H1 (cell line): ENCODE measurements around the gene VIPR1. TPM values are rescaled to one million over a fixed set of nuclear protein-coding genes. Genes with fewer than 3 reads are reported as not detected.

Experiments
- CTCF ChIA-PET: fragments of 300-600 bp; sonication (Branson Sonifier 250); formaldehyde crosslinking; loops from one replicate; lab custom pipeline; 2021; ENCODE audit not compliant: partially characterized antibody; lab: Charles Lee
- POLR2A ChIA-PET: fragments of 300-600 bp; sonication (Branson Sonifier 250); formaldehyde crosslinking; loops from one replicate; lab custom pipeline; 2021; ENCODE audit warnings: inconsistent platforms; ENCODE audit not compliant: partially characterized antibody; lab: Charles Lee
- DNase-seq, 2 experiments: peaks; one replicate each; pipeline versions ENCODE4 v3.0.0 to v3.0.0-alpha.2; 2010 to 2022; ENCODE audit warnings: low spot score in 2 of 2, low read depth in 1 of 2, mixed read lengths in 1 of 2
- FAIRE-seq: peaks from 2 replicates; lab custom pipeline; 2011; peaks lifted over from hg19 to GRCh38; lab: Jason Lieb, UNC
- H2AFZ ChIP-seq: 2 replicates; pipeline ENCODE4 v1.8.1; 2012; ENCODE audit warnings: low read length, inconsistent platforms
- H2AK5ac ChIP-seq: 2 replicates; pipeline ENCODE4 v1.6.1; 2013; ENCODE audit warnings: low read depth, low read length
- H2BK120ac ChIP-seq: replicated peaks from 2 replicates; pipeline ENCODE3; 2013; ENCODE audit warnings: low read depth, low read length, inconsistent platforms
- H2BK12ac ChIP-seq: 2 replicates; pipeline ENCODE4 v1.6.1; 2013; ENCODE audit warnings: low read depth, low read length
- H2BK15ac ChIP-seq: 2 replicates; pipeline ENCODE4 v1.6.1; 2013; ENCODE audit warnings: low read length
- H2BK20ac ChIP-seq: 2 replicates; pipeline ENCODE4 v1.6.1; 2013; ENCODE audit warnings: low read length
- H2BK5ac ChIP-seq: 2 replicates; pipeline ENCODE4 v1.6.1; 2013; ENCODE audit warnings: low read depth, low read length
- H3K14ac ChIP-seq: 2 replicates; pipeline ENCODE4 v1.6.1; 2013; ENCODE audit warnings: inconsistent platforms; ENCODE audit not compliant: insufficient read length
- H3K18ac ChIP-seq: 2 replicates; pipeline ENCODE4 v1.6.1; 2013; ENCODE audit warnings: low read length; ENCODE audit errors: extremely low read depth
- H3K23ac ChIP-seq: 2 replicates; pipeline ENCODE4 v1.6.1; 2013; ENCODE audit warnings: inconsistent platforms; ENCODE audit not compliant: insufficient read length
- H3K23me2 ChIP-seq: 2 replicates; pipeline ENCODE4 v1.6.1; 2013; ENCODE audit warnings: low read depth, low read length
- H3K27ac ChIP-seq: 2 replicates; pipeline ENCODE4 v1.6.1; 2011; ENCODE audit warnings: low read depth, low read length, inconsistent platforms
- H3K27me3 ChIP-seq, 4 experiments: replicated peaks in 1 of 4; 1 replicate in 1 of 4; 2 replicates in 3 of 4; pipeline versions ENCODE4 v1.6.1 to v1.8.1; 2011 to 2013; ENCODE audit warnings: low read length in 3 of 4, mild to moderate bottlenecking in 3 of 4, inconsistent platforms in 2 of 4, mixed read lengths in 2 of 4, moderate library complexity in 1 of 4; ENCODE audit not compliant: control insufficient read depth in 3 of 4, insufficient read depth in 3 of 4; ENCODE audit errors: extremely low read depth in 1 of 4
- H3K36me3 ChIP-seq, 4 experiments: 2 replicates each; pipeline versions ENCODE4 v1.6.1 to v1.8.1; 2011 to 2013; ENCODE audit warnings: mild to moderate bottlenecking in 4 of 4, low read length in 3 of 4, moderate library complexity in 2 of 4, control low read depth in 1 of 4, inconsistent platforms in 1 of 4; ENCODE audit not compliant: insufficient read depth in 4 of 4, control insufficient read depth in 2 of 4
- H3K4ac ChIP-seq: replicated peaks from 2 replicates; pipeline ENCODE3; 2013; ENCODE audit warnings: low read length, low read depth, mixed read lengths, inconsistent platforms; ENCODE audit not compliant: insufficient read length
- H3K4me1 ChIP-seq, 4 experiments: replicated peaks in 1 of 4; 1 replicate in 1 of 4; 2 replicates in 3 of 4; pipeline versions ENCODE4 v1.6.1 to v1.8.1; 2011 to 2013; ENCODE audit warnings: low read length in 3 of 4, inconsistent platforms in 2 of 4, mixed read lengths in 1 of 4; ENCODE audit not compliant: insufficient read depth in 4 of 4, control insufficient read depth in 3 of 4
- H3K4me2 ChIP-seq, 2 experiments: 2 replicates each; pipeline versions ENCODE4 v1.6.1 to v1.8.1; 2011 to 2013; ENCODE audit warnings: low read depth in 2 of 2, low read length in 2 of 2, control low read depth in 1 of 2, inconsistent platforms in 1 of 2, mild to moderate bottlenecking in 1 of 2; ENCODE audit not compliant: insufficient read depth in 1 of 2
- H3K4me3 ChIP-seq, 4 experiments: fragments of 200-600, 300-600 bp in 1 of 4; sonication (generic), shearing (Covaris generic), sonication (Bioruptor Twin) in 1 of 4; 2 replicates each; pipeline versions ENCODE4 v1.5.1 to v1.8.1; 2011 to 2016; ENCODE audit warnings: low read length in 4 of 4, low read depth in 3 of 4, control low read depth in 2 of 4, inconsistent platforms in 2 of 4, mild to moderate bottlenecking in 2 of 4, mixed read lengths in 1 of 4, moderate library complexity in 1 of 4; ENCODE audit not compliant: insufficient read depth in 2 of 4; ENCODE audit errors: extremely low read depth in 1 of 4
- H3K56ac ChIP-seq: replicated peaks from 2 replicates; pipeline ENCODE3; 2013; ENCODE audit warnings: low read depth, mild to moderate bottlenecking, mixed read lengths, low read length, inconsistent platforms; ENCODE audit not compliant: insufficient read length
- H3K79me1 ChIP-seq: 2 replicates; pipeline ENCODE4 v1.6.1; 2013; ENCODE audit warnings: low read depth, low read length, control low read depth
- H3K79me2 ChIP-seq, 2 experiments: 2 replicates each; pipeline versions ENCODE4 v1.6.1 to v1.8.1; 2012 to 2013; ENCODE audit warnings: low read length in 2 of 2, mild to moderate bottlenecking in 2 of 2, inconsistent platforms in 1 of 2; ENCODE audit not compliant: insufficient read depth in 2 of 2, control insufficient read depth in 1 of 2
- H3K9ac ChIP-seq, 4 experiments: replicated peaks in 1 of 4; 1 replicate in 1 of 4; 2 replicates in 3 of 4; pipeline versions ENCODE4 v1.6.1 to v1.8.1; 2011 to 2013; ENCODE audit warnings: low read depth in 3 of 4, low read length in 3 of 4, control low read depth in 2 of 4, mild to moderate bottlenecking in 2 of 4, moderate library complexity in 2 of 4, inconsistent platforms in 1 of 4; ENCODE audit errors: extremely low read depth in 1 of 4
- H3K9me3 ChIP-seq, 2 experiments: 2 replicates each; pipeline versions ENCODE4 v1.6.1 to v1.8.1; 2012 to 2013; ENCODE audit warnings: mild to moderate bottlenecking in 2 of 2, moderate library complexity in 2 of 2, control low read depth in 1 of 2, inconsistent platforms in 1 of 2, low read depth in 1 of 2, low read length in 1 of 2, mixed read lengths in 1 of 2; ENCODE audit not compliant: insufficient read depth in 2 of 2
- H4K20me1 ChIP-seq, 2 experiments: replicated peaks in 1 of 2; 2 replicates each; pipeline versions ENCODE3 to v1.8.1; 2011 to 2013; ENCODE audit warnings: inconsistent platforms in 2 of 2, low read length in 2 of 2, mild to moderate bottlenecking in 1 of 2; ENCODE audit not compliant: insufficient read depth in 2 of 2, control insufficient read depth in 1 of 2
- H4K5ac ChIP-seq: 2 replicates; pipeline ENCODE4 v1.6.1; 2013; ENCODE audit warnings: low read length, low read depth, mixed read lengths, inconsistent platforms; ENCODE audit not compliant: insufficient read length
- H4K8ac ChIP-seq: 2 replicates; pipeline ENCODE4 v1.8.0; 2013; ENCODE audit warnings: mild to moderate bottlenecking, moderate library complexity, low read length, inconsistent platforms; ENCODE audit not compliant: insufficient read depth; ENCODE audit errors: extremely low read depth
- H4K91ac ChIP-seq: replicated peaks from 2 replicates; pipeline ENCODE3; 2013; ENCODE audit warnings: low read length, mixed read lengths, inconsistent platforms; ENCODE audit not compliant: insufficient read length
- ASH2L ChIP-seq: fragments of 200-600, 300-600 bp; sonication (generic); IDR thresholded peaks from one replicate; pipeline ENCODE4 v1.7.1; 2017; ENCODE audit warnings: low read length
- CBX8 ChIP-seq: fragments of 300-800, 300-1000 bp; sonication (generic); IDR thresholded peaks from 2 replicates; pipeline ENCODE4 v1.7.1; 2016; ENCODE audit warnings: low read depth, low read length, borderline replicate concordance
- CREB1 ChIP-seq: IDR thresholded peaks from 2 replicates; pipeline ENCODE4 v1.6.1; 2012; ENCODE audit warnings: inconsistent platforms
- KDM1A ChIP-seq: fragments of 200-600, 300-600 bp; sonication (generic); IDR thresholded peaks from 2 replicates; pipeline ENCODE4 v1.7.1; 2016; ENCODE audit warnings: mild to moderate bottlenecking, low read length, borderline replicate concordance
- PHF8 ChIP-seq: fragments of 200-600 bp; sonication (generic); conservative IDR thresholded peaks from 2 replicates; pipeline ENCODE4 v1.7.1; 2012; ENCODE audit warnings: low read depth, mild to moderate bottlenecking, inconsistent platforms, low read length, moderate library complexity
- POU5F1 ChIP-seq: IDR thresholded peaks from 2 replicates; pipeline ENCODE4 v1.6.1; 2011; ENCODE audit warnings: low read depth, mild to moderate bottlenecking, low read length, moderate library complexity
- RBBP5 ChIP-seq: IDR thresholded peaks from 2 replicates; pipeline ENCODE4 v1.7.1; 2012; ENCODE audit warnings: low read depth, mild to moderate bottlenecking, inconsistent platforms, low read length, moderate library complexity, borderline replicate concordance
- TBP ChIP-seq: IDR thresholded peaks from 2 replicates; pipeline ENCODE4 v1.6.1; 2011; ENCODE audit warnings: low read depth, low read length, improper control_type of control experiment
- WGBS, 2 experiments: shearing (Covaris generic) in 1 of 2; methylation state at CpG; one replicate each; pipeline versions ENCODE4 v1.1.6 to v1.1.7; 2013 to 2015; ENCODE audit warnings: low lambda C conversion rate in 2 of 2, mixed read lengths in 2 of 2, inconsistent platforms in 1 of 2, low coverage in 1 of 2, missing lambda C conversion rate in 1 of 2; ENCODE audit not compliant: insufficient replicate concordance in 2 of 2, insufficient coverage in 1 of 2, insufficient read length in 1 of 2; ENCODE audit errors: extremely low coverage in 1 of 2, missing lambda C conversion rate in 1 of 2; 5-methylcytosine and 5-hydroxymethylcytosine counted together
- polyA plus RNA-seq, 7 experiments: library from polyadenylated mRNA; depleted of rRNA in 3 of 7; stranded (reverse) in 5 of 7; unstranded in 2 of 7; fragments of >200 nt in 5 of 7; fragments of 200-250 nt in 2 of 7; gene quantifications; 1 replicate in 5 of 7; 2 replicates in 1 of 7; 4 replicates in 1 of 7; pipeline versions ENCODE4 v1.2.1 to v1.2.3, GENCODE V29; 2011 to 2013; ENCODE audit warnings: missing spikeins in 2 of 7, mixed read lengths in 2 of 7
- total RNA-seq: library from RNA; stranded (reverse); fragmentation: NEBNext Ultra II Directional; extraction: Animal tissue kit (Norgen Biotek cat#: 25700); gene quantifications from 2 replicates; pipeline ENCODE4 v1.2.1, GENCODE V29; 2021

Gene VIPR1
- total and polyA plus RNA-seq, 2 of the 8 experiments (the other 6 are each of a cell fraction or from before 2014, with no cell fraction given): 7.8 to 10.1 TPM

GRCh38 chr3:42517117-42517516, 14.7 kb downstream of the VIPR1 start:
- WGBS, 2 experiments: 79% methylated on average over 4 of the region's 4 CpGs; no CpG with 5 or more reads in 1 of the 2 experiments

More at GRCh38 chr3:42517117-42517516, 14.7 kb downstream of the VIPR1 start:
- Histone ChIP-seq H4K20me1 (no peaks in the 10 kb centered on the region), H3K79me1 (no peaks in the 10 kb centered on the region), H4K8ac (no peak overlapping the region), H3K4ac (no peak overlapping the region), H3K23me2 (no peaks in the 10 kb centered on the region; the same call in 1 of the 2 replicates), H2AFZ (no peak overlapping the region), H3K79me2 (no peaks in the 10 kb centered on the region), H4K5ac (no peak overlapping the region), H3K4me2 (no peak overlapping the region), H3K9ac (no peak overlapping the region), H4K91ac (no peak overlapping the region), H3K56ac (no peak overlapping the region), H3K27me3 (no peaks in the 10 kb centered on the region), H3K27ac (no peak overlapping the region), H3K9me3 (no peaks in the 10 kb centered on the region), H2BK12ac (no peak overlapping the region), H2BK15ac (no peak overlapping the region), H3K23ac (no peak overlapping the region), H3K4me3 (no peak overlapping the region), H3K36me3 (no peaks in the 10 kb centered on the region), H3K18ac (no peak overlapping the region), H3K4me1 (no peaks in the 10 kb centered on the region), H2BK20ac (no peak overlapping the region), H3K14ac (no peak overlapping the region), H2BK120ac (no peak overlapping the region), H2AK5ac (no peak overlapping the region), H2BK5ac (no peak overlapping the region)
- FAIRE-seq (no peak), DNase-seq (no peak)
- TF ChIP-seq CREB1: no peak
- TF ChIP-seq RBBP5: no peak
- TF ChIP-seq TBP: no peak
- TF ChIP-seq ASH2L: no peak
- TF ChIP-seq PHF8: no peak
- no peak for TF ChIP-seq CBX8
- no peak for TF ChIP-seq POU5F1
- TF ChIP-seq KDM1A: no peak
- CTCF ChIA-PET: interaction anchor here (0.6 to 23.3 kb wide), 8 partner anchors 7 to 322 kb away, joined by 3 to 458 read pairs (median 4); no protein-coding TSS in a partner anchor
- POLR2A ChIA-PET: interaction anchor here (1.1 to 1.2 kb wide), 2 partner anchors 16 to 17 kb away, joined by 3 to 5 read pairs; no protein-coding TSS in a partner anchor
